COLO829 (cell line): ENCODE results near the gene MRPL44.

Experiments used
- DNase-seq: peaks from one replicate; pipeline ENCODE4 v3.0.0; 2012; ENCODE audit warnings: low spot score

The MRPL44 gene

GRCh38 chr2:223957092-223957851 lies at the start of gene MRPL44:
Gene MRPL44, plus strand, starts transcription at chr2:223957463. Its CDS starts 10 bp downstream, at chr2:223957473.
- peak; percentile 94 for DNase-seq

DNA sequence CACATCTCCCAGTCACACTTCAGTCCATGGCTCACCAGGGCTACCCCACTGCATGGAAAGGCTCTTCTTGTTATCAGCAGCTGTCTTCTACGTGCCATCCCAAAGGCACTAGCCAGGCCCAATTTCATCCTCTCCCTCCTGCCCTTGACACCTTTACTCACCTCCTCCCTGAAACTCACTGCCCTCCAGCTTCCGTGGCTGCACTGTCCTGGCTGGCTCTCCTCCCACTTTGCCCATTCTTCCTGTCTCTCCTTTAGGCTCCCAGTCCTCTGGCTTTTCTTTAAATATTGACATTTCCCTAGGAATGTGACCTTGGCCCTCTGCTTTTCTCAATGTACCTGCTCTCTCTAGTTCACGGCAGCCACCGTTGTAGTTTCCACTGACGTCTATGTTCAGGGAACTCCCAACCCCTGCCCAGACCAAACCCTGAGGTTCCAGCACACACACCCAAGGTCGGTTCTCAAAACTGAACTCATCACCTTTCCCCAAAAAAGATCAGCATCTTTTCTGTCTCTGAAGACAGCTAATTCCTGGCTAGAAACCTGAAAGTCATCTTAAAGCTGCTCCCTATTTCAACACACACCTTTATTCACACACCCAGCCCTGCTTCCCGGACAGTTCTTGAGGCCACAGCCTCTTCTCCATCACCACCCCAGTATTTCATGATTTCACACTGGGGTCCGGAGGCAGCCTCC lies 48.8 kb upstream of the MRPL44 start:
- no peak for DNase-seq

DNA sequence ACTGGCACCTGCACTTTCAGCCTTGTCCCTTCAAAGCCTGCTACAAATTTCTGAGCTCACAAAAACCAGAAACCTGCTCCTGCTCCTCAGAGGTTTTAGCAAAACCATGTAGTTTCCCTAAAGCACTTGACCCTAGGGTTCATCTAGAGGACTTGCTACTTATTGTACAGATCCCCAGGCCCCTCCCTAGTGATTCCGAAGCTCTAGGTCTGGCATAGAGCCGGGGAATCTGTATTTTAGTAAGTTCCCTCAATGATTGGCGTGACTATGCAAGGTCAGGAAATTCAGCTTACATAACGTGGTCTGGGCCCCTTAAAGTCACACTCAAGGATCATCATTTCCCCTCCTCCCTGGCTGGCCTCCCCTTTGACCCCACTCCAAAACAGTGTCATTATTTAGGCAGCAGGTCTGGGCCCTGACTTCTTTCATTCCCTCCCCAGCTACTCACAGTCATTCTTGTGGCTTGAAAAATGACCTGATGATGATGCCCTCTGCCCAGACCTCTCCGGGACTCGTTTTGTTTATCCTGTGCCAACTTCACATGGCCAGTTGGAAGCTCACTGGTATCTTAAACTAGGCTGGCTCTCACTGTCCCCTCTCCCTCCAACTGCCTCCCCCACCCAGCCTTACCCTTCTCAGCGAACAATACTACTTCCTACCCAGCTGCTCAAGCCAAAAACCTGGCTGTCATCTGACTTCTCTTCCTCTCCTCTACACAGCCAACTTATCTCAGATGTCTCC lies 48.1 kb upstream of the MRPL44 start:
- DNase-seq = no peak

GRCh38 chr2:223914324-223914723 lies 42.9 kb upstream of the MRPL44 start:
- no peak for DNase-seq

DNA sequence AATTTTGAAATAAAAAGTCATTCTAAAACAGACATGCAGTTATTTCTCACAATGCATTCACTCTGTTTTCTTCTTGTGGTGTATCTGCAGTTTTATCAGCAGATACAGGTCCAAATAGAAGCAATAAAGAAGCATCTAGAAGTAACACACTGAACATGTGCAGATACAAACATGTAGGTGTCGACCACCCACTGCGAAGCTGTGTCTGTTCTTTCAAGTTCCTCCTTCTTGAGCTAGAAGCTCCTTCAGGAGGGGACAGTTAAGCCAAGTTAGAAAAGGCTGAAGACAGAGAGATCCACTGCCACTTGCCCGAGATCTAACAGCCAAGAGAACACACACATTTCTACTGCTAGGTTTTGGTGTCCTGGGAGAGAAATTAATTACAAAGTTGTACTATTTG lies 42.2 kb upstream of the MRPL44 start:
- no peak for DNase-seq

GRCh38 chr2:223916181-223916920 lies 40.9 kb upstream of the MRPL44 start:
- DNase-seq = no peak

GRCh38 chr2:223918671-223919134 lies 38.6 kb upstream of the MRPL44 start:
- DNase-seq = no peak

DNA sequence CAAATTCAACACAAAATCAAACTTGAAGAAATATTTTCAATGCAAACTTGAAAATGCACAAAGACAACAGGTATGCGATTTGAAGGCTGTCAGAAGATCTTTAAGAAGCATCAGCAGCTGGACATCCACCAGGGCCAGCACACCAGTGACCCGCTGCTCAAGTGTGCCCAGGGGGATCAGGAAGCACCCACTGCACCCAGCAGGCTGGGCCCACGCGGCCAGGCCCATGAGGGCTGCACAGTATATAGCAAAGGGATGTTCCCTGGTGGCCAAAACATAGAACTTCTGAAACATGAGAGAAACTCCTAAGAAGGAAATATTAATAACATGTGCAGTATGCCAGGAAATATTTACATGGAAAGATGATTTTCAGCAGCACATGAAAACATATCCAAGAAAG lies 37.2 kb upstream of the MRPL44 start:
- no peak for DNase-seq

DNA sequence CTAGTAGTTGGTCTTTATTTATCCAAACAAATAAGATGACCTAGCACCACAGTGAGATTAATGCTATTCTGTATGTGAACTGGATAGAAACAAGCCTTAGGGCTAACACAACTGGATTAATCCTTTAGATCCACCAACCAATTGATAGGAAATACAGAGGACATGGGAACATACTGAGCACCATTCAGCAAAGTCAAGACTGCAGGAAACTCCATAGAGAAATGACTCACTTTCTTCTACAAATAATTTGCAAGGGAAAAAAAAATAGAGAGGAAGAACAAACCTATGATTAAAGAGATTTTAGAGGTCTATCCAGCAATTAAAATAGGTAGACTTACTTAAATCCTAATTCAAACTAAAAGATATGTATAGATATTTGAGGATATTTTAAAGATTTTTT lies 36.1 kb upstream of the MRPL44 start:
- no peak for DNase-seq

- no peak for DNase-seq
Observed at GRCh38 chr2:223922308-223922707, 35.0 kb upstream of the MRPL44 start.

GRCh38 chr2:223923976-223924375 lies 33.3 kb upstream of the MRPL44 start:
- no peak for DNase-seq

DNA sequence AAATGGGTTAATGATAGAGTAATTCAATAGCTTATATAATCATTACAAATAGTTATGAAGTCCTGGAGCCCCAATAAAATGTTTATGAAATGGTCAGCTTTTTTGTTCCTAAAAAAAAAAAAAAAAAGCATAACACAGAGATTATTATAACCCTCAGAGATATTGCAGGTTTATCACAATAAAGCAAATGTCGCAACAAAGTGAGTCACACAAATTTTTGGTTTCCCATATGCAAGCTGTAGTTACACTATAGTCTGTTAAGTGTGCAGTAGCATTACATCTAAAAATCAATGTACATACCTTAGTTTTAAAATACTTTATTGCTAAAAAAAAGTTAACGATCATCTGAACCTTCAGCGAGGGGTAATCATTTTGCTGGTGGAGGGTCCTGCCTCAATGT lies 32.2 kb upstream of the MRPL44 start:
- no peak for DNase-seq

- DNase-seq = no peak
Observed at GRCh38 chr2:223928113-223929006, 28.9 kb upstream of the MRPL44 start.

- DNase-seq = no peak
Observed at GRCh38 chr2:223929571-223930102, 27.6 kb upstream of the MRPL44 start.

GRCh38 chr2:223930103-223930976 lies 26.9 kb upstream of the MRPL44 start:
- no peak for DNase-seq

DNA sequence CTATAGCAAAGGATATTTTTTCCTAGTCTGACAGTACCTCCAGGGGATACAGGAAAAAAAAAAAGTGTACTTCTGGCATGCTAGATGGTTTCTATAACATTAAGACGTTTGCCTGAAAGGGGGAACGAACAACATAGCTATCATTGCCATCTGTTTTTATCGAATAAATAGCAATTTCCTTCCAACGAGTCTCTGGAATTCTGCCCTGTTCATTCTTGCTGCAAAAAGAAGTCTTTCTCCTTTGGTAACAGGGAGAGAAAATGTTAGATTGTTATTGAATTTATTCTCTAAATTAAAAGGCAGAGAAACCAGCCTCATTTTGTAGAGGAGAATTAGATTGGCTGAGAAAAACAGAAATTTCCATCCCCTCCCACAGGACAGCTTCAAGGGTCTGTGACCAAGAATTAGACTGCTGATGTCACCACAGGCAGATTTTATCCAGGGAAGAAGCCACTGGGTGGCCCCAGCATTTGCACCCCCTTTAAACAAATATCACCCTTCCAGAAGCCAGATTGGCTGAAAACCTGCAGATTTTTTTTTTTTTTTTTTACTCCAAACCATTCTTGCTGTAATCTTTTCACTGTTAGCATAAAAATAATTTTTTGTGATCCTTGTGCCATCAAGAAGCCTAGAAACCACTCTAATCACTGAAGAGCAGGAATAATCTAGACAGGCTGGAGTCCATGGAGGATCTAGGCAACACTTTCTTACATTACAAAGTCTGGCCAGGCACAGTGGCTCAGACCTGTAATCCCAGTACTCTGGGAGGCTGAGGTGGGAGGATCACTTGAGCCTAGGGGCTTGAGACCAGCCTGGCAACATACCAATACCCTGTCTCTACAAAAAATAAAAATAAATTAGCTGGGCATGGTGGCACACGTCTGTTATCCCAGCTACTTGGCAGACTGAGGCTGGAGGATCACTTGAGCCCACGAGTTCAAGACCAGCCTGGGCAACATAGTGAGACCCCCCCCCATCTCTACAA lies 24.2 kb upstream of the MRPL44 start:
- no peak for DNase-seq

DNA sequence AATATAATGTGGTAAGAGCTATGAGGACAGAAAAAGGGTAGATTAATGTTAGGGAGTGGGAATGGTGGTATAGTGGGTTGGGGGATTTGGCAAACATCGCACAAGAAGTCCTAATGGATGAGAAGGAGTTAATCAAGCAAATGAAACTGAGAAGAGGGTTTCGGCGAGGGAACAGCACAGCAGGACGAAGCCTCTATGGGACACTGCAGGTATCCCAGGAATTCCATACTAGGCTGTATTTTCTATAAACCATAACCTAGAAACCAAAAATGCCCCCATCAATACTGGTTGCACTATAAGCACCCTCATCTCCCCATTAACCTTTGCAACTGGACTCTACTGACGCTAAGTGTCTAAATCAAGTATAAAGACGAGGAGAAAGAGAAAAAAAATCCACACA lies 22.4 kb upstream of the MRPL44 start:
- DNase-seq = no peak

- DNase-seq = no peak
Observed at GRCh38 chr2:223935459-223936125, 21.7 kb upstream of the MRPL44 start.
